Raji (cell line): ENCODE measurements around the gene IFT25.

ENCODE experiments used
- POLR2A ChIP-seq: IDR thresholded peaks from 2 replicates; pipeline ENCODE4 v1.6.1; 2011; ENCODE audit warnings: low read depth, low read length, control low read depth; ENCODE audit not compliant: insufficient read depth

The IFT25 gene

GRCh38 chr1:53909946-53910345, 35.6 kb downstream of the IFT25 start:
- TF ChIP-seq POLR2A, result no peak

- TF ChIP-seq POLR2A, result no peak
Observed at GRCh38 chr1:53906121-53906520, 39.4 kb downstream of the IFT25 start.

- TF ChIP-seq POLR2A, result no peak
Observed at GRCh38 chr1:53905509-53905908, 40.0 kb downstream of the IFT25 start.

GRCh38 chr1:53902235-53903138, 43.0 kb downstream of the IFT25 start:
- no peak for TF ChIP-seq POLR2A

- TF ChIP-seq POLR2A, result no peak
Observed at GRCh38 chr1:53899708-53900107, 45.8 kb downstream of the IFT25 start.

GRCh38 chr1:53899206-53899628, 46.3 kb downstream of the IFT25 start:
- no peak for TF ChIP-seq POLR2A

GRCh38 chr1:53896635-53897229, 48.8 kb downstream of the IFT25 start:
- TF ChIP-seq POLR2A, result no peak

GRCh38 chr1:53895421-53895820, 50.1 kb downstream of the IFT25 start:
- TF ChIP-seq POLR2A, result no peak

- TF ChIP-seq POLR2A, result no peak
Observed at GRCh38 chr1:53894644-53895043, 50.9 kb downstream of the IFT25 start.

GRCh38 chr1:53893999-53894636, 51.4 kb downstream of the IFT25 start, which contains the start of gene DIO1:
Gene DIO1, plus strand, starts transcription at chr1:53894187. Its CDS starts 24 bp downstream, at chr1:53894211.
- TF ChIP-seq POLR2A, result no peak

- no peak for TF ChIP-seq POLR2A
Observed at GRCh38 chr1:53892911-53893310, 52.6 kb downstream of the IFT25 start.

GRCh38 chr1:53891678-53892077, 53.8 kb downstream of the IFT25 start:
- TF ChIP-seq POLR2A, result no peak

GRCh38 chr1:53891018-53891417, 54.5 kb downstream of the IFT25 start:
- no peak for TF ChIP-seq POLR2A

GRCh38 chr1:53890522-53890941, 55.0 kb downstream of the IFT25 start:
- no peak for TF ChIP-seq POLR2A
